H9 (cell line): Measurements from ENCODE around the gene B3GNT9. TPM values are rescaled to one million over a fixed set of nuclear protein-coding genes. Genes with fewer than 3 reads are reported as not detected.

ENCODE experiments used
- DNase-seq: peaks from one replicate; pipeline ENCODE4 v3.0.0-alpha.2; 2017
- H2AFZ ChIP-seq: one replicate; pipeline ENCODE4 v1.6.1; 2013; ENCODE audit warnings: mild to moderate bottlenecking, low read length, control low read depth, moderate library complexity
- H2AK5ac ChIP-seq: 2 replicates; pipeline ENCODE4 v1.6.1; 2013; ENCODE audit warnings: low read length, control low read depth, mixed read lengths; ENCODE audit not compliant: insufficient read length
- H2BK120ac ChIP-seq: one replicate; pipeline ENCODE4 v1.6.1; 2013; ENCODE audit warnings: low read depth, mild to moderate bottlenecking, low read length, control low read depth, inconsistent platforms; ENCODE audit not compliant: poor library complexity, severe bottlenecking
- H2BK12ac ChIP-seq: 2 replicates; pipeline ENCODE4 v1.6.1; 2013; ENCODE audit warnings: low read length, control low read depth, mixed read lengths, low read depth; ENCODE audit not compliant: insufficient read length
- H2BK15ac ChIP-seq: 2 replicates; pipeline ENCODE4 v1.6.1; 2013; ENCODE audit warnings: low read depth, low read length, control low read depth
- H2BK20ac ChIP-seq: one replicate; pipeline ENCODE4 v1.6.1; 2013; ENCODE audit warnings: low read depth, mild to moderate bottlenecking, low read length, control low read depth, inconsistent platforms; ENCODE audit not compliant: poor library complexity, severe bottlenecking
- H2BK5ac ChIP-seq: 2 replicates; pipeline ENCODE4 v1.6.1; 2013; ENCODE audit warnings: low read length, control low read depth, mixed read lengths; ENCODE audit not compliant: insufficient read length
- H3K14ac ChIP-seq: 2 replicates; pipeline ENCODE4 v1.6.1; 2013; ENCODE audit warnings: low read length, control low read depth; ENCODE audit not compliant: insufficient read depth
- H3K18ac ChIP-seq: 2 replicates; pipeline ENCODE4 v1.6.1; 2013; ENCODE audit warnings: low read depth, mild to moderate bottlenecking, mixed read lengths, low read length, control low read depth; ENCODE audit not compliant: insufficient read length
- H3K23ac ChIP-seq: 2 replicates; pipeline ENCODE4 v1.6.1; 2013; ENCODE audit warnings: low read length, control low read depth, mixed read lengths, low read depth; ENCODE audit not compliant: insufficient read length
- H3K23me2 ChIP-seq: 2 replicates; pipeline ENCODE4 v1.6.1; 2013; ENCODE audit warnings: low read depth, mild to moderate bottlenecking, mixed read lengths, low read length, control low read depth; ENCODE audit not compliant: insufficient read length, poor library complexity, severe bottlenecking
- H3K27ac ChIP-seq: 2 replicates; pipeline ENCODE4 v1.5.1; 2013; ENCODE audit warnings: low read length, control low read depth, mixed read lengths, low read depth; ENCODE audit not compliant: insufficient read length
- H3K27me3 ChIP-seq: 2 replicates; pipeline ENCODE4 v1.6.1; 2013; ENCODE audit warnings: low read length, control low read depth, inconsistent platforms; ENCODE audit not compliant: insufficient read depth
- H3K4ac ChIP-seq: 2 replicates; pipeline ENCODE4 v1.6.1; 2013; ENCODE audit warnings: low read depth, mild to moderate bottlenecking, control low read depth, inconsistent platforms, low read length, moderate library complexity
- H3K4me1 ChIP-seq: 2 replicates; pipeline ENCODE4 v1.6.1; 2013; ENCODE audit warnings: low read length, control low read depth, inconsistent platforms; ENCODE audit not compliant: insufficient read depth
- H3K4me2 ChIP-seq: 2 replicates; pipeline ENCODE4 v1.6.1; 2013; ENCODE audit warnings: low read length, control low read depth, mixed read lengths; ENCODE audit not compliant: insufficient read length, insufficient read depth
- H3K56ac ChIP-seq: 2 replicates; pipeline ENCODE4 v1.6.1; 2013; ENCODE audit warnings: low read depth, mild to moderate bottlenecking, mixed read lengths, low read length, control low read depth; ENCODE audit not compliant: insufficient read length
- H3K79me1 ChIP-seq: 2 replicates; pipeline ENCODE4 v1.6.1; 2013; ENCODE audit warnings: low read depth, mild to moderate bottlenecking, moderate library complexity, low read length, control low read depth, inconsistent platforms; ENCODE audit not compliant: insufficient read depth, poor library complexity, severe bottlenecking
- H3K79me2 ChIP-seq: 2 replicates; pipeline ENCODE4 v1.6.1; 2013; ENCODE audit warnings: low read length, control low read depth, inconsistent platforms; ENCODE audit not compliant: insufficient read depth
- H3K9ac ChIP-seq: 2 replicates; pipeline ENCODE4 v1.6.1; 2013; ENCODE audit warnings: low read length, control low read depth, mixed read lengths; ENCODE audit not compliant: insufficient read length; ENCODE audit errors: extremely low read depth
- H3K9me3 ChIP-seq: one replicate; pipeline ENCODE4 v1.6.1; 2013; ENCODE audit warnings: low read depth, low read length, inconsistent platforms; ENCODE audit not compliant: control insufficient read depth
- H3T11ph ChIP-seq: one replicate; pipeline ENCODE4 v1.6.1; 2013; ENCODE audit warnings: mild to moderate bottlenecking, low read length, control low read depth, inconsistent platforms
- H4K20me1 ChIP-seq: one replicate; pipeline ENCODE4 v1.6.1; 2013; ENCODE audit not compliant: control insufficient read depth, insufficient read length, insufficient read depth
- H4K5ac ChIP-seq: 2 replicates; pipeline ENCODE4 v1.6.1; 2013; ENCODE audit warnings: low read depth, mild to moderate bottlenecking, mixed read lengths, low read length, control low read depth; ENCODE audit not compliant: insufficient read length
- H4K8ac ChIP-seq: replicated peaks from 2 replicates; pipeline ENCODE4 v1.6.1; 2013; ENCODE audit warnings: low read length, control low read depth, mixed read lengths, low read depth; ENCODE audit not compliant: insufficient read length
- H4K91ac ChIP-seq: 2 replicates; pipeline ENCODE4 v1.6.1; 2013; ENCODE audit warnings: low read depth, mild to moderate bottlenecking, moderate library complexity, mixed read lengths, low read length, control low read depth; ENCODE audit not compliant: insufficient read length
- H3K27ac Mint-ChIP-seq, 3 experiments: 2 replicates in 2 of 3; 3 replicates in 1 of 3; pipeline ENCODE4 v1.8.0; 2020 to 2021; ENCODE audit warnings: mixed read lengths in 3 of 3, mild to moderate bottlenecking in 1 of 3, moderate library complexity in 1 of 3
- H3K27me3 Mint-ChIP-seq: 2 replicates; pipeline ENCODE4 v1.8.0; 2021; ENCODE audit warnings: low read depth, mild to moderate bottlenecking, moderate library complexity, mixed read lengths
- H3K36me3 Mint-ChIP-seq, 3 experiments: 2 replicates in 2 of 3; 3 replicates in 1 of 3; pipeline ENCODE4 v1.8.0; 2020 to 2021; ENCODE audit warnings: low read depth in 3 of 3, mixed read lengths in 3 of 3; ENCODE audit not compliant: insufficient read depth in 1 of 3
- H3K4me1 Mint-ChIP-seq, 2 experiments: 2 replicates each; pipeline ENCODE4 v1.8.0; 2020; ENCODE audit warnings: mixed read lengths in 2 of 2
- H3K4me3 Mint-ChIP-seq, 2 experiments: 2 replicates in 1 of 2; 3 replicates in 1 of 2; pipeline ENCODE4 v1.8.0; 2020 to 2021; ENCODE audit warnings: mild to moderate bottlenecking in 2 of 2, mixed read lengths in 2 of 2, moderate library complexity in 1 of 2
- H3K9me3 Mint-ChIP-seq, 2 experiments: 2 replicates in 1 of 2; 3 replicates in 1 of 2; pipeline ENCODE4 v1.8.0; 2020; ENCODE audit warnings: mild to moderate bottlenecking in 2 of 2, mixed read lengths in 2 of 2, moderate library complexity in 1 of 2
- CTCF ChIP-seq: fragments of 200-600 bp; sonication (generic); conservative IDR thresholded peaks from 3 replicates; pipeline ENCODE4 v1.8.0; 2021; ENCODE audit warnings: antibody characterized with exemption, mild to moderate bottlenecking
- WGBS: extraction: QIAGEN DNeasy Blood & Tissue Kit; methylation state at CpG from one replicate; pipeline ENCODE4 v1.1.7; 2013; ENCODE audit warnings: missing lambda C conversion rate, low lambda C conversion rate, mixed read lengths; ENCODE audit not compliant: insufficient read length; ENCODE audit errors: extremely low coverage; 5-methylcytosine and 5-hydroxymethylcytosine counted together
- total RNA-seq: library from RNA; stranded (reverse); gene quantifications from 2 replicates; pipeline ENCODE4 v1.2.1, GENCODE V29; 2021

The B3GNT9 gene
- total RNA-seq, 1 experiment from 2014 or later: 11.2 TPM

- peak; percentile 84 for DNase-seq
- Mint-ChIP-seq H3K4me1 (peaks cover 10 to 15% of the 10 kb centered on the region in 2 experiments), H3K9me3 (peaks cover 0 to 5% of the 10 kb centered on the region in 2 experiments; a peak in 3 of 5 replicates), H3K4me3 (peak overlapping the region; percentile 65 to 80), H3K27me3 (peaks cover 43% of the 10 kb centered on the region), H3K27ac (no peak overlapping the region), H3K36me3 (peaks cover 10 to 38% (median 36%) of the 10 kb centered on the region in 3 experiments)
- no peak overlapping the region for H4K5ac ChIP-seq
- no peak overlapping the region for H2BK12ac ChIP-seq
- no peak overlapping the region for H3K56ac ChIP-seq
- H3K23ac ChIP-seq: no peak overlapping the region
- H3K18ac ChIP-seq: peak overlapping the region; percentile 46
- no peak overlapping the region for H3K27ac ChIP-seq
- H2AK5ac ChIP-seq: no peak overlapping the region
- H3K79me2 ChIP-seq: no peaks in the 10 kb centered on the region
- H3T11ph ChIP-seq: no peak overlapping the region
- H3K14ac ChIP-seq: no peak overlapping the region; the same call in 1 of the 2 replicates
- TF ChIP-seq CTCF: peak; percentile 80; the same call in 2 of the 3 replicates
- H3K27me3 ChIP-seq: peaks cover 27% of the 10 kb centered on the region
- H3K9me3 ChIP-seq: no peaks in the 10 kb centered on the region
- H3K9ac ChIP-seq: no peak overlapping the region
- no peak overlapping the region for H4K91ac ChIP-seq
- no peak overlapping the region for H4K8ac ChIP-seq
- H3K23me2 ChIP-seq: peaks cover 15% of the 10 kb centered on the region
- H2BK15ac ChIP-seq: no peak overlapping the region
- no peak overlapping the region for H2AFZ ChIP-seq
- no peaks in the 10 kb centered on the region for H3K4me1 ChIP-seq
- H3K79me1 ChIP-seq: no peaks in the 10 kb centered on the region
- H2BK20ac ChIP-seq: no peak overlapping the region
- no peak overlapping the region for H2BK5ac ChIP-seq
- H3K4ac ChIP-seq: no peak overlapping the region
- no peaks in the 10 kb centered on the region for H4K20me1 ChIP-seq
- peak overlapping the region; percentile 65 for H3K4me2 ChIP-seq
- WGBS: no CpG with 5 or more reads among the region's 94 CpGs
- H2BK120ac ChIP-seq: no peak overlapping the region
Measured at GRCh38 chr16:67150047-67150832, 558 bp downstream of the B3GNT9 start.
